Spleen (tissue), 11 donors: ENCODE measurements around the gene NRCAM. TPM values are rescaled to one million over a fixed set of nuclear protein-coding genes. Genes with fewer than 3 reads are reported as not detected.

Experiments
- DNase-seq: peaks from one replicate; pipeline ENCODE4 v3.0.0-alpha.2; 2020
- H3K27ac ChIP-seq, 8 donors: fragments of 200-600 bp; sonication (generic) in 7 of 8; 1 replicate in 4 of 8; 2 replicates in 4 of 8; pipeline versions ENCODE4 v1.5.0 to v1.8.0; 2016 to 2021; ENCODE audit warnings: inconsistent platforms in 4 of 8, mild to moderate bottlenecking in 4 of 8, moderate library complexity in 1 of 8
- H3K27me3 ChIP-seq, 7 donors: fragments of 200-600 bp; sonication (generic) in 6 of 7; replicated peaks in 1 of 7; 1 replicate in 4 of 7; 2 replicates in 3 of 7; pipeline versions ENCODE4 v1.5.0 to v1.8.0; 2016 to 2021; ENCODE audit warnings: inconsistent platforms in 3 of 7, mild to moderate bottlenecking in 1 of 7
- H3K36me3 ChIP-seq, 6 donors: fragments of 200-600 bp; sonication (generic) in 5 of 6; 1 replicate in 4 of 6; 2 replicates in 2 of 6; pipeline versions ENCODE4 v1.5.0 to v1.8.0; 2016 to 2021; ENCODE audit warnings: inconsistent platforms in 2 of 6
- H3K4me1 ChIP-seq, 6 donors: fragments of 200-600 bp; sonication (generic) in 5 of 6; 1 replicate in 3 of 6; 2 replicates in 3 of 6; pipeline versions ENCODE4 v1.5.0 to v1.8.0; 2016 to 2021; ENCODE audit warnings: inconsistent platforms in 3 of 6
- H3K4me3 ChIP-seq, 8 donors: fragments of 200-600 bp; sonication (generic) in 7 of 8; 1 replicate in 4 of 8; 2 replicates in 4 of 8; pipeline versions ENCODE4 v1.5.0 to v1.8.0; 2016 to 2021; ENCODE audit warnings: inconsistent platforms in 4 of 8, mild to moderate bottlenecking in 4 of 8, moderate library complexity in 2 of 8
- H3K9me3 ChIP-seq, 8 donors: fragments of 200-600 bp; sonication (generic) in 7 of 8; 1 replicate in 4 of 8; 2 replicates in 4 of 8; pipeline versions ENCODE4 v1.5.0 to v1.8.0; 2016 to 2021; ENCODE audit warnings: inconsistent platforms in 4 of 8
- CTCF ChIP-seq, 11 experiments: fragments of 200-600 bp in 7 of 11; fragments of 450-650 bp in 4 of 11; sonication (generic) in 4 of 11; IDR thresholded peaks in 8 of 11; conservative IDR thresholded peaks in 3 of 11; 1 replicate in 7 of 11; 2 replicates in 4 of 11; pipeline versions ENCODE4 v1.4.0 to v1.8.0; 2016 to 2021; ENCODE audit warnings: antibody characterized with exemption in 11 of 11, inconsistent platforms in 4 of 11, mild to moderate bottlenecking in 1 of 11
- POLR2A ChIP-seq, 3 donors: fragments of 450-650 bp; IDR thresholded peaks; one replicate each; pipeline ENCODE4 v1.5.1; 2017; ENCODE audit warnings: antibody characterized with exemption in 3 of 3, mild to moderate bottlenecking in 1 of 3
- POLR2AphosphoS5 ChIP-seq, 3 donors: sonication (generic); formaldehyde crosslinking; IDR thresholded peaks; one replicate each; pipeline ENCODE4 v1.5.1; 2017; ENCODE audit warnings: antibody characterized with exemption in 3 of 3
- WGBS, 5 donors: extraction: QIAGEN DNeasy Blood & Tissue Kit in 3 of 5; methylation state at CpG; one replicate each; pipeline versions ENCODE4 v1.1.5 to v1.1.7; 2013 to 2018; 5-methylcytosine and 5-hydroxymethylcytosine counted together
- intact Hi-C: fragments of 100-400 bp; cut with DNase I; formaldehyde crosslinking; loops from one replicate; pipeline ENCODE4 v1.15.0; 2023; ENCODE audit warnings: low total_unique reads
- polyA plus RNA-seq, 3 donors: library from polyadenylated mRNA; stranded (reverse); fragments of 200-250 nt; gene quantifications; one replicate each; pipeline ENCODE4 v1.2.1, GENCODE V29; 2013
- total RNA-seq, 7 donors: library from RNA; depleted of rRNA in 3 of 7; stranded (reverse); fragments of >200 nt in 3 of 7; fragmentation: NEBNext Ultra II Directional in 4 of 7; extraction: Animal tissue kit (Norgen Biotek cat#: 25700) in 4 of 7; gene quantifications; one replicate each; pipeline versions ENCODE4 v1.1.0 to v1.2.1, GENCODE V29; 2016 to 2021
- donor health status: healthy with polysubstance abuse.
- donor health status: DM: no; HTN: no; CAD: no; lungs with moderate emphysema.
- donor health status: DM: no; HTN: no; CAD: no.
- donor health status: Bipolar disorder and iron deficiency.
- donor health status: healthy.
- donor health status: DM: no; HTN: no; CAD: no.
- donor health status: DM: yes; HTN: yes; CAD: no.

NRCAM gene
- total and polyA plus RNA-seq, 10 donors: 4.1 to 88.5 (median 15.0) TPM

GRCh38 chr7:108246227-108246837 is 209.9 kb downstream of the NRCAM start:
- H3K9me3 ChIP-seq: no peaks in the 10 kb centered on the region
- H3K36me3 ChIP-seq: no peaks in the 10 kb centered on the region
- 53 to 70% (median 66%) methylated on average over 1 of the region's 1 CpG for WGBS, 5 donors
- no peak for TF ChIP-seq POLR2A (IDR thresholded peaks at IDR 0.05)
- no peak for TF ChIP-seq CTCF (IDR thresholded peaks at IDR 0.05 in 8 of 11, conservative IDR thresholded peaks at IDR 0.05 in 3 of 11)
- TF ChIP-seq POLR2AphosphoS5 (IDR thresholded peaks at IDR 0.05): no peak
- no peaks in the 10 kb centered on the region for H3K4me1 ChIP-seq
- no peak overlapping the region for H3K4me3 ChIP-seq
- H3K27ac ChIP-seq: no peak overlapping the region
- intact Hi-C loops: no loop called here
- no peaks in the 10 kb centered on the region for H3K27me3 ChIP-seq
- no peak for DNase-seq

DNA sequence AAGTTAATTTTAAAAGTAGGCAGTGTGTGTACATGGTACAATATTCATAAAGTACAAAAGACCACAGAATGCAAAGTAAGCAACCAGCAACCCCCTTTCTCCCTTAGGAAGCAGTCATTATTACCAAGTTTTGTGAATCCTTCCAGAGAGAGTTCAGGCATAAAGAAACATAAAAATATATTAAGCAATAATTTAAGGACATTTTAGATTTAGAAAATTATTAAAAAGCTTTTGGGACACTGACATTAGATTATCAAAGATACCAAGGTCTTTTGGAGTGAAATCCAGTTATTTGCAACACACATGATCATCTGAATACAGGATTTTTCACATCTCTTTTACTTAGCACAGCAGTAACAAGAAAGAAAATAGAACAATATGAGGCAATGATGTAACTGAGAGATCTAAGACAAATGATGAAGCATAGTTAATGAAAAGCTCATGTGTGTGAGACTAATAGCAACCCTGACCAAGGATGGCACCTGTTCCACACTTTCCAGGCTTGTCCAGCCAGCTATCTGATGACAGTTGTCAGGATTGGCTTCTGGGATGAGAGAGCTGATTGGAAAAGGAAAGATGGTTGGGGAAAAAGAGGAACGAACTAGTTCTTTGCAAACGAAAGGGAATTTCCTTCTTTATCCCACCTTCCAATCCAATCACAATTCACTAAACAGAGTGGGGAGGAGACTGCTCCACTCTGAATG is 210.6 kb downstream of the NRCAM start:
- Histone ChIP-seq H3K9me3 (no peaks in the 10 kb centered on the region), H3K27ac (no peak overlapping the region), H3K4me3 (no peak overlapping the region), H3K27me3 (no peaks in the 10 kb centered on the region), H3K36me3 (no peaks in the 10 kb centered on the region), H3K4me1 (no peaks in the 10 kb centered on the region)
- intact Hi-C loops: no loop called here
- no peak for TF ChIP-seq POLR2A (IDR thresholded peaks at IDR 0.05)
- no peak for TF ChIP-seq POLR2AphosphoS5 (IDR thresholded peaks at IDR 0.05)
- TF ChIP-seq CTCF (IDR thresholded peaks at IDR 0.05 in 8 of 11, conservative IDR thresholded peaks at IDR 0.05 in 3 of 11): no peak
- WGBS, 5 donors: 42 to 77% (median 52%) methylated on average over 2 of the region's 2 CpGs
- no peak for DNase-seq

- WGBS, 5 donors: 83 to 96% (median 90%) methylated on average over 3 of the region's 3 CpGs
- intact Hi-C loops: no loop called here
These were observed 212.1 kb downstream of the NRCAM start for GRCh38 chr7:108244110-108244509.

More at GRCh38 chr7:108244110-108244509, 212.1 kb downstream of the NRCAM start:
- no peaks in the 10 kb centered on the region for H3K4me1 ChIP-seq
- no peak overlapping the region for H3K4me3 ChIP-seq
- H3K27ac ChIP-seq: no peak overlapping the region
- H3K9me3 ChIP-seq: no peaks in the 10 kb centered on the region
- H3K36me3 ChIP-seq: no peaks in the 10 kb centered on the region
- TF ChIP-seq POLR2A (IDR thresholded peaks at IDR 0.05) (no peak), POLR2AphosphoS5 (IDR thresholded peaks at IDR 0.05) (no peak), CTCF (IDR thresholded peaks at IDR 0.05 in 8 of 11, conservative IDR thresholded peaks at IDR 0.05 in 3 of 11) (no peak)
- H3K27me3 ChIP-seq: no peaks in the 10 kb centered on the region
- no peak for DNase-seq
